Measurements from ENCODE around the gene ELOVL4.

- TF ChIP-seq, protein P1, sequence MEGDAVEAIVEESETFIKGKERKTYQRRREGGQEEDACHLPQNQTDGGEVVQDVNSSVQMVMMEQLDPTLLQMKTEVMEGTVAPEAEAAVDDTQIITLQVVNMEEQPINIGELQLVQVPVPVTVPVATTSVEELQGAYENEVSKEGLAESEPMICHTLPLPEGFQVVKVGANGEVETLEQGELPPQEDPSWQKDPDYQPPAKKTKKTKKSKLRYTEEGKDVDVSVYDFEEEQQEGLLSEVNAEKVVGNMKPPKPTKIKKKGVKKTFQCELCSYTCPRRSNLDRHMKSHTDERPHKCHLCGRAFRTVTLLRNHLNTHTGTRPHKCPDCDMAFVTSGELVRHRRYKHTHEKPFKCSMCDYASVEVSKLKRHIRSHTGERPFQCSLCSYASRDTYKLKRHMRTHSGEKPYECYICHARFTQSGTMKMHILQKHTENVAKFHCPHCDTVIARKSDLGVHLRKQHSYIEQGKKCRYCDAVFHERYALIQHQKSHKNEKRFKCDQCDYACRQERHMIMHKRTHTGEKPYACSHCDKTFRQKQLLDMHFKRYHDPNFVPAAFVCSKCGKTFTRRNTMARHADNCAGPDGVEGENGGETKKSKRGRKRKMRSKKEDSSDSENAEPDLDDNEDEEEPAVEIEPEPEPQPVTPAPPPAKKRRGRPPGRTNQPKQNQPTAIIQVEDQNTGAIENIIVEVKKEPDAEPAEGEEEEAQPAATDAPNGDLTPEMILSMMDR (IDR thresholded peaks at IDR 0.05; ENCODE audit: low read length): no peak
- no peak for TF ChIP-seq EZH2 (optimal IDR thresholded peaks at IDR 0.05; ENCODE audit: low read depth, low read length)
Observed at GRCh38 chr6:79954849-79955248, 7.5 kb upstream of the ELOVL4 start.
